ENCODE measurements around the gene PAXX.
"Not testable (repeated sequence)": the region's sequence is repeated elsewhere in the genome, so short reads cannot be mapped to it uniquely, and the experiment has no call there.

Gene PAXX

GRCh38 chr9:136983167-136983566, 9.1 kb upstream of the PAXX start:
- no peak for DNase-seq

- no peak for DNase-seq
Observed at GRCh38 chr9:136983656-136984314, 8.4 kb upstream of the PAXX start.

- no peak for DNase-seq
Observed at GRCh38 chr9:136984464-136985026, 7.7 kb upstream of the PAXX start.

GRCh38 chr9:136985027-136985602, 7.1 kb upstream of the PAXX start:
- no peak for DNase-seq

GRCh38 chr9:136985853-136986252, 6.4 kb upstream of the PAXX start:
- no peak for DNase-seq

GRCh38 chr9:136988872-136989271, 3.4 kb upstream of the PAXX start:
- DNase-seq: no peak

- no peak for DNase-seq
Observed at GRCh38 chr9:136990242-136990911, 1.8 kb upstream of the PAXX start.

- DNase-seq: peak; percentile 65
Observed at GRCh38 chr9:136992819-136993369, 672 bp downstream of the PAXX start.

- DNase-seq: no peak
Observed at GRCh38 chr9:136994180-136994887, 2.1 kb downstream of the PAXX start.

GRCh38 chr9:136994888-136995230, 2.6 kb downstream of the PAXX start:
- no peak for DNase-seq

- DNase-seq: no peak
Observed at GRCh38 chr9:136995362-136995761, 3.1 kb downstream of the PAXX start.

- DNase-seq: no peak
Observed at GRCh38 chr9:136995772-136996311, 3.6 kb downstream of the PAXX start.

GRCh38 chr9:136996361-136997292, 4.4 kb downstream of the PAXX start, which contains the start of gene CLIC3:
CLIC3 (minus strand) TSS chr9:136996568; CDS start chr9:136996543, 25 bp downstream.
- DNase-seq: peak; percentile 74

- no peak for DNase-seq
Observed at GRCh38 chr9:136997371-136997770, 5.1 kb downstream of the PAXX start.

GRCh38 chr9:136997830-136998234, 5.6 kb downstream of the PAXX start:
- DNase-seq: peak; percentile 56

- no peak for DNase-seq
Observed at GRCh38 chr9:137000177-137000930, 8.1 kb downstream of the PAXX start.

- no peak for DNase-seq
Observed at GRCh38 chr9:137001857-137002645, 9.8 kb downstream of the PAXX start.

- no peak for DNase-seq
Observed at GRCh38 chr9:137002646-137003041, 10.4 kb downstream of the PAXX start.

GRCh38 chr9:137004285-137004684, 12.1 kb downstream of the PAXX start:
- DNase-seq: not testable (repeated sequence)

Measured in activated gamma-delta T cell treated with Interleukin-2 at 50 U/mL for 16 hours (primary cell).